Measurements from ENCODE around the gene PIP4K2A. TPM values are rescaled to one million over a fixed set of nuclear protein-coding genes. Genes with fewer than 3 reads are reported as not detected.

The PIP4K2A gene
- total RNA-seq, 1 donor from 2014 or later, result 110 TPM

GRCh38 chr10:22685926-22686325 lies 28.5 kb downstream of the PIP4K2A start:
- no peaks in the 10 kb centered on the region for H3K9me3 Mint-ChIP-seq (ENCODE audit: unreplicated experiment)
- peaks cover 47% of the 10 kb centered on the region for H3K4me1 Mint-ChIP-seq (ENCODE audit: unreplicated experiment)
- no peak for TF ChIP-seq CTCF (IDR thresholded peaks at IDR 0.05; ENCODE audit: unreplicated experiment)
- H3K4me3 Mint-ChIP-seq (ENCODE audit: unreplicated experiment), result no peak overlapping the region
- H3K36me3 Mint-ChIP-seq (ENCODE audit: low read depth, unreplicated experiment), result peaks cover 19% of the 10 kb centered on the region
- peaks cover 1% of the 10 kb centered on the region for H3K27me3 Mint-ChIP-seq (ENCODE audit: unreplicated experiment)
- no peak for DNase-seq (ENCODE audit: low spot score)
- peak overlapping the region; percentile 48 for H3K27ac Mint-ChIP-seq (ENCODE audit: unreplicated experiment)

GRCh38 chr10:22684699-22685098 lies 29.7 kb downstream of the PIP4K2A start:
- Mint-ChIP-seq H3K27me3 (ENCODE audit: unreplicated experiment) (peaks cover 1% of the 10 kb centered on the region), H3K27ac (ENCODE audit: unreplicated experiment) (no peak overlapping the region), H3K36me3 (ENCODE audit: low read depth, unreplicated experiment) (peaks cover 19% of the 10 kb centered on the region), H3K9me3 (ENCODE audit: unreplicated experiment) (no peaks in the 10 kb centered on the region), H3K4me3 (ENCODE audit: unreplicated experiment) (no peak overlapping the region), H3K4me1 (ENCODE audit: unreplicated experiment) (peaks cover 55% of the 10 kb centered on the region)
- no peak for DNase-seq (ENCODE audit: low spot score)
- no peak for TF ChIP-seq CTCF (IDR thresholded peaks at IDR 0.05; ENCODE audit: unreplicated experiment)

- Mint-ChIP-seq H3K9me3 (ENCODE audit: unreplicated experiment) (no peaks in the 10 kb centered on the region), H3K36me3 (ENCODE audit: low read depth, unreplicated experiment) (peaks cover 18% of the 10 kb centered on the region), H3K27ac (ENCODE audit: unreplicated experiment) (no peak overlapping the region), H3K4me1 (ENCODE audit: unreplicated experiment) (peaks cover 57% of the 10 kb centered on the region), H3K4me3 (ENCODE audit: unreplicated experiment) (no peak overlapping the region), H3K27me3 (ENCODE audit: unreplicated experiment) (peaks cover 1% of the 10 kb centered on the region)
- no peak for DNase-seq (ENCODE audit: low spot score)
- TF ChIP-seq CTCF (IDR thresholded peaks at IDR 0.05; ENCODE audit: unreplicated experiment), result no peak
Observed at GRCh38 chr10:22683140-22683389, 31.3 kb downstream of the PIP4K2A start.

- Mint-ChIP-seq H3K4me1 (ENCODE audit: unreplicated experiment) (peaks cover 55% of the 10 kb centered on the region), H3K36me3 (ENCODE audit: low read depth, unreplicated experiment) (peaks cover 13% of the 10 kb centered on the region), H3K9me3 (ENCODE audit: unreplicated experiment) (no peaks in the 10 kb centered on the region), H3K27ac (ENCODE audit: unreplicated experiment) (peak overlapping the region; percentile 42), H3K4me3 (ENCODE audit: unreplicated experiment) (no peak overlapping the region), H3K27me3 (ENCODE audit: unreplicated experiment) (peaks cover 1% of the 10 kb centered on the region)
- TF ChIP-seq CTCF (IDR thresholded peaks at IDR 0.05; ENCODE audit: unreplicated experiment), result no peak
- DNase-seq (ENCODE audit: low spot score), result no peak
Observed at GRCh38 chr10:22682237-22683139, 31.9 kb downstream of the PIP4K2A start.

GRCh38 chr10:22681783-22682183 lies 32.6 kb downstream of the PIP4K2A start:
- Mint-ChIP-seq H3K4me3 (ENCODE audit: unreplicated experiment) (no peak overlapping the region), H3K27me3 (ENCODE audit: unreplicated experiment) (peaks cover 1% of the 10 kb centered on the region), H3K27ac (ENCODE audit: unreplicated experiment) (no peak overlapping the region), H3K4me1 (ENCODE audit: unreplicated experiment) (peaks cover 56% of the 10 kb centered on the region), H3K36me3 (ENCODE audit: low read depth, unreplicated experiment) (peaks cover 8% of the 10 kb centered on the region), H3K9me3 (ENCODE audit: unreplicated experiment) (no peaks in the 10 kb centered on the region)
- no peak for TF ChIP-seq CTCF (IDR thresholded peaks at IDR 0.05; ENCODE audit: unreplicated experiment)
- DNase-seq (ENCODE audit: low spot score), result no peak

Measured in endothelial cell (in vitro differentiated cells).